CD4-positive, alpha-beta T cell (primary cell): ENCODE data around the gene CSTPP1. TPM values are rescaled to one million over a fixed set of nuclear protein-coding genes. Genes with fewer than 3 reads are reported as not detected.

ENCODE experiments used
- ATAC-seq: fragments of 200-7000 bp; cut with Tn5 transposase; one replicate; pipeline ENCODE4 v1.10.0; 2022; ENCODE audit warnings: mild to moderate bottlenecking; ENCODE audit not compliant: poor library complexity
- CTCF ChIA-PET: fragments of 350-600 bp; sonication (Branson Sonifier 250); formaldehyde crosslinking; loops from one replicate; lab custom pipeline; 2021; ENCODE audit warnings: antibody characterized with exemption, inconsistent platforms; lab: Charles Lee
- POLR2A ChIA-PET: fragments of 350-600 bp; sonication (Branson Sonifier 250); formaldehyde crosslinking; loops from one replicate; lab custom pipeline; 2021; ENCODE audit warnings: antibody characterized with exemption, inconsistent platforms; lab: Charles Lee
- DNase-seq, 14 experiments: peaks; one replicate each; pipeline ENCODE4 v3.0.0-alpha.2; 2013 to 2020; ENCODE audit warnings: mixed read lengths in 2 of 14
- H3K27ac ChIP-seq, 2 donors: one replicate each; pipeline versions ENCODE4 v1.5.1 to v1.7.0; 2013; ENCODE audit warnings: low read length in 2 of 2, low read depth in 1 of 2, mild to moderate bottlenecking in 1 of 2
- H3K27me3 ChIP-seq, 2 experiments: 1 replicate in 1 of 2; 2 replicates in 1 of 2; pipeline versions ENCODE4 v1.6.1 to v1.7.0; 2013; ENCODE audit warnings: low read length in 2 of 2, control low read depth in 1 of 2, mild to moderate bottlenecking in 1 of 2, moderate library complexity in 1 of 2; ENCODE audit not compliant: insufficient read depth in 2 of 2, control insufficient read depth in 1 of 2
- H3K36me3 ChIP-seq: one replicate; pipeline ENCODE4 v1.6.1; 2013; ENCODE audit warnings: low read length, control low read depth; ENCODE audit not compliant: insufficient read depth
- H3K4me1 ChIP-seq: one replicate; pipeline ENCODE4 v1.6.1; 2013; ENCODE audit warnings: low read length, control low read depth; ENCODE audit not compliant: insufficient read depth
- H3K4me3 ChIP-seq: one replicate; pipeline ENCODE4 v1.5.1; 2013; ENCODE audit warnings: mild to moderate bottlenecking, low read length, moderate library complexity
- H3K9me3 ChIP-seq, 2 experiments: 1 replicate in 1 of 2; 2 replicates in 1 of 2; pipeline versions ENCODE4 v1.6.1 to v1.7.0; 2013; ENCODE audit warnings: low read length in 2 of 2, mild to moderate bottlenecking in 2 of 2, control low read depth in 1 of 2, moderate library complexity in 1 of 2; ENCODE audit not compliant: control insufficient read depth in 1 of 2, insufficient read depth in 1 of 2
- H3K27ac Mint-ChIP-seq: one replicate; pipeline ENCODE4 v1.8.0; 2020; ENCODE audit warnings: mixed read lengths
- H3K27me3 Mint-ChIP-seq: one replicate; pipeline ENCODE4 v1.8.0; 2021; ENCODE audit warnings: mixed read lengths
- H3K36me3 Mint-ChIP-seq: one replicate; pipeline ENCODE4 v1.8.0; 2021; ENCODE audit warnings: low read depth, mixed read lengths
- H3K4me1 Mint-ChIP-seq: one replicate; pipeline ENCODE4 v1.8.0; 2021; ENCODE audit warnings: low read depth, mixed read lengths
- H3K4me3 Mint-ChIP-seq: one replicate; pipeline ENCODE4 v1.8.0; 2020; ENCODE audit warnings: mild to moderate bottlenecking, mixed read lengths
- H3K9me3 Mint-ChIP-seq: one replicate; pipeline ENCODE4 v1.8.0; 2020; ENCODE audit warnings: mixed read lengths
- CTCF ChIP-seq: fragments of 200-600 bp; IDR thresholded peaks from one replicate; pipeline ENCODE4 v1.8.0; 2022; ENCODE audit warnings: antibody characterized with exemption, mild to moderate bottlenecking
- intact Hi-C, 2 experiments: fragments of 100-400 bp; cut with DNase I in 1 of 2; cut with micrococcal nuclease in 1 of 2; formaldehyde crosslinking; loops; one replicate each; pipeline versions ENCODE4 v1.15.1 to v1.9.0; 2023 to 2025; cut with DNase I, micrococcal nuclease
- total RNA-seq, 174 experiments: library from RNA in 2 of 174; stranded (reverse) in 2 of 174; gene quantifications; one replicate each; pipeline ENCODE4 v1.2.3 and lab custom pipeline; 2021 to 2026

The CSTPP1 gene
- total RNA-seq, 2 experiments from 2014 or later, result 6.6 to 7.3 TPM

- no peaks in the 10 kb centered on the region for H3K9me3 ChIP-seq
- H3K36me3 Mint-ChIP-seq, result no peaks in the 10 kb centered on the region
- ATAC-seq, result no peak
- TF ChIP-seq CTCF, result no peak
- CTCF ChIA-PET, result no interaction called here
- no peaks in the 10 kb centered on the region for H3K9me3 Mint-ChIP-seq
- intact Hi-C loops, result no loop called here
- H3K27ac Mint-ChIP-seq, result no peak overlapping the region
- H3K4me1 Mint-ChIP-seq, result no peaks in the 10 kb centered on the region
- no peaks in the 10 kb centered on the region for H3K27me3 Mint-ChIP-seq
- H3K4me3 ChIP-seq, result no peak overlapping the region
- no peaks in the 10 kb centered on the region for H3K27me3 ChIP-seq
- no peaks in the 10 kb centered on the region for H3K36me3 ChIP-seq
- no peak for DNase-seq
- POLR2A ChIA-PET, result no interaction called here
- H3K4me1 ChIP-seq, result no peaks in the 10 kb centered on the region
- no peak overlapping the region for H3K27ac ChIP-seq
- H3K4me3 Mint-ChIP-seq, result no peak overlapping the region
These were observed 162.8 kb downstream of the CSTPP1 start for GRCh38 chr11:47099214-47099917.

GRCh38 chr11:47099918-47100315, 163.4 kb downstream of the CSTPP1 start:
- H3K27me3 Mint-ChIP-seq, result no peaks in the 10 kb centered on the region
- no peak overlapping the region for H3K27ac Mint-ChIP-seq
- no peaks in the 10 kb centered on the region for H3K4me1 Mint-ChIP-seq
- no peaks in the 10 kb centered on the region for H3K9me3 ChIP-seq
- no peaks in the 10 kb centered on the region for H3K9me3 Mint-ChIP-seq
- no peak overlapping the region for H3K4me3 Mint-ChIP-seq
- intact Hi-C loops, result no loop called here
- H3K27ac ChIP-seq, result no peak overlapping the region
- TF ChIP-seq CTCF, result no peak
- CTCF ChIA-PET, result no interaction called here
- POLR2A ChIA-PET, result no interaction called here
- H3K4me3 ChIP-seq, result no peak overlapping the region
- no peaks in the 10 kb centered on the region for H3K36me3 ChIP-seq
- H3K36me3 Mint-ChIP-seq, result no peaks in the 10 kb centered on the region
- no peak for DNase-seq
- no peaks in the 10 kb centered on the region for H3K4me1 ChIP-seq
- no peak for ATAC-seq
- no peaks in the 10 kb centered on the region for H3K27me3 ChIP-seq

- POLR2A ChIA-PET, result no interaction called here
- H3K27ac Mint-ChIP-seq, result no peak overlapping the region
- no peak overlapping the region for H3K4me3 ChIP-seq
- no peaks in the 10 kb centered on the region for H3K9me3 ChIP-seq
- CTCF ChIA-PET, result no interaction called here
- no peak for ATAC-seq
- H3K36me3 Mint-ChIP-seq, result no peaks in the 10 kb centered on the region
- H3K9me3 Mint-ChIP-seq, result no peaks in the 10 kb centered on the region
- no peak for TF ChIP-seq CTCF
- H3K27me3 Mint-ChIP-seq, result no peaks in the 10 kb centered on the region
- no peak overlapping the region for H3K4me3 Mint-ChIP-seq
- intact Hi-C loops, result no loop called here
- DNase-seq, result no peak
- H3K4me1 ChIP-seq, result no peaks in the 10 kb centered on the region
- H3K36me3 ChIP-seq, result no peaks in the 10 kb centered on the region
- no peaks in the 10 kb centered on the region for H3K4me1 Mint-ChIP-seq
- H3K27ac ChIP-seq, result no peak overlapping the region
- H3K27me3 ChIP-seq, result no peaks in the 10 kb centered on the region
These were observed 164.8 kb downstream of the CSTPP1 start for GRCh38 chr11:47101406-47101805.
